Kidney epithelial cell (primary cell): ENCODE data around the gene ST3GAL5. TPM values are rescaled to one million over a fixed set of nuclear protein-coding genes. Genes with fewer than 3 reads are reported as not detected.
A peak's percentile ranks its signal among the peaks of the same experiment; 100 is the strongest.

Experiments
- DNase-seq: peaks from one replicate; pipeline ENCODE4 v3.0.0-alpha.2; 2010; ENCODE audit warnings: low read depth
- H3K27me3 ChIP-seq: 2 replicates; pipeline ENCODE4 v1.6.0; 2011; ENCODE audit warnings: low read length; ENCODE audit not compliant: control insufficient read depth, insufficient read depth
- H3K36me3 ChIP-seq: 2 replicates; pipeline ENCODE4 v1.5.1; 2011; ENCODE audit warnings: low read length; ENCODE audit not compliant: control insufficient read depth, insufficient read depth
- H3K4me3 ChIP-seq: 2 replicates; pipeline ENCODE4 v1.5.1; 2011; ENCODE audit warnings: low read depth, mild to moderate bottlenecking, control low read depth, low read length
- total RNA-seq: library from RNA; depleted of rRNA; stranded (reverse); fragments of >200 nt; gene quantifications from 2 replicates; pipeline ENCODE4 v1.2.3, GENCODE V29; 2015
- TF ChIP-seq, protein P1 (sequence below): IDR thresholded peaks from 2 replicates; pipeline ENCODE4 v1.5.1; 2011; ENCODE audit warnings: mild to moderate bottlenecking, moderate library complexity, low read length, control low read depth, inconsistent platforms; ENCODE audit not compliant: insufficient read depth, poor library complexity, severe bottlenecking

The ST3GAL5 gene
- total RNA-seq, 1 donor from 2014 or later = 3.0 TPM

DNA sequence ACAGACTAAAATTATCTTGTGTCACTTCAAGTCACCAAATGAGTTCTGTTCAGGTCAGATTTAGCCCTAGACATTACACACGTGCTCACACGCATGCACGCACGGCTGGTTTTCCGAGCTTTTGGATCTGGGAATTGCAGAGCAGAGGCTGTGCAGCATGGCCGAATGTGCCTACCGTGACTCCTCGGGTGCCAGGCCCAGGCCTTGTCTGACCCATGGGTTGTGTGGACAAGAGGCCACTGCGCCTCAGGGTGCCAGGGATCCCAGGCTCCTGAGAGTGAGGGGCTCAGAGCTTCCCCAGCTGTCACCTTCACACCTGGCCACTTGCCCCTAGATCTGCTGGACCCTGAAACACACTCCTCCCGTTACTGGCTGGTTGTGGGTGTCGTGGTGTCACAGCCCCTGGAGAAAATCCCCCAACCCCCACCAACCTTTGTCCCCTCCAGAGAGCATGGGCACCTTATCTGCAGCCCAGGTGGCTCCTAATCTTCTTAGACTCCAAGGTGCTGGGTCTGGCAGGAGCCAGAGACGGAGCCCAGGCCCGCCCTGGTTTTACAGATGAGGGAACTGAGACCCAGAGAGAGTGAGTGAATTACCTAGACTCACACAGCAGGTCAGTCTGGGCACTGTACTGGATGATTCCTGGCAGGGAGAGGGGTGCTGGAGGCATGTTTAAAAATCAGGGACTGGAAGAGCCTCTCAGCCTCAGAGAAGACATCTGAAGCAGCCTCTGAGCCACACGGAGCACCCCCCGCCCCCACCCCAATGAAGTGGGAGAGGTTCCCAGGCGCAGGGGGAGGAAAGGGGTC, 78.2 kb downstream of the ST3GAL5 start:
- DNase-seq = no peak
- H3K4me3 ChIP-seq = no peak overlapping the region
- TF ChIP-seq, protein P1, sequence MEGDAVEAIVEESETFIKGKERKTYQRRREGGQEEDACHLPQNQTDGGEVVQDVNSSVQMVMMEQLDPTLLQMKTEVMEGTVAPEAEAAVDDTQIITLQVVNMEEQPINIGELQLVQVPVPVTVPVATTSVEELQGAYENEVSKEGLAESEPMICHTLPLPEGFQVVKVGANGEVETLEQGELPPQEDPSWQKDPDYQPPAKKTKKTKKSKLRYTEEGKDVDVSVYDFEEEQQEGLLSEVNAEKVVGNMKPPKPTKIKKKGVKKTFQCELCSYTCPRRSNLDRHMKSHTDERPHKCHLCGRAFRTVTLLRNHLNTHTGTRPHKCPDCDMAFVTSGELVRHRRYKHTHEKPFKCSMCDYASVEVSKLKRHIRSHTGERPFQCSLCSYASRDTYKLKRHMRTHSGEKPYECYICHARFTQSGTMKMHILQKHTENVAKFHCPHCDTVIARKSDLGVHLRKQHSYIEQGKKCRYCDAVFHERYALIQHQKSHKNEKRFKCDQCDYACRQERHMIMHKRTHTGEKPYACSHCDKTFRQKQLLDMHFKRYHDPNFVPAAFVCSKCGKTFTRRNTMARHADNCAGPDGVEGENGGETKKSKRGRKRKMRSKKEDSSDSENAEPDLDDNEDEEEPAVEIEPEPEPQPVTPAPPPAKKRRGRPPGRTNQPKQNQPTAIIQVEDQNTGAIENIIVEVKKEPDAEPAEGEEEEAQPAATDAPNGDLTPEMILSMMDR = no peak
- H3K36me3 ChIP-seq = no peaks in the 10 kb centered on the region
- H3K27me3 ChIP-seq = peaks cover 3% of the 10 kb centered on the region

DNA sequence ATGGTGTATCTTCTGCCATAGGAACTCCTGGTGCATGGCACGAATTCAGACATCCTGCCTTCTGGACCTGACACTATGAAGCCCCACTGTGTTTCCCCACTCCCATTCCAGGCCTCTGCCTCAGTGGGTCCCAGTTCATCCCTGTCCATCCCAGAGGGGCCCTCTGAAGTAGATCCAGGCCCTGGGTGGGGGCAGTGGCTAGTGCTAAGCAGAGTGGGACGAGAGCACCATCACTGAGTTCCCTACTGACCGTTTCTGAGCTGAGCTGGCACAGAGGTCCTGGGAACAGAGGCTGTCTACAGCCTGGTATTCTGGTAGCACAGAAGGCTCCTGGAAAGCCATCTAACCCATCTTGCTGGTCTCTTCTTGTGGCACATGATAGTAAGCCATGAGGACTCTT, 81.0 kb downstream of the ST3GAL5 start:
- no peak overlapping the region for H3K4me3 ChIP-seq
- no peaks in the 10 kb centered on the region for H3K27me3 ChIP-seq
- TF ChIP-seq, protein P1 = no peak
- DNase-seq = no peak
- H3K36me3 ChIP-seq = no peaks in the 10 kb centered on the region

DNA sequence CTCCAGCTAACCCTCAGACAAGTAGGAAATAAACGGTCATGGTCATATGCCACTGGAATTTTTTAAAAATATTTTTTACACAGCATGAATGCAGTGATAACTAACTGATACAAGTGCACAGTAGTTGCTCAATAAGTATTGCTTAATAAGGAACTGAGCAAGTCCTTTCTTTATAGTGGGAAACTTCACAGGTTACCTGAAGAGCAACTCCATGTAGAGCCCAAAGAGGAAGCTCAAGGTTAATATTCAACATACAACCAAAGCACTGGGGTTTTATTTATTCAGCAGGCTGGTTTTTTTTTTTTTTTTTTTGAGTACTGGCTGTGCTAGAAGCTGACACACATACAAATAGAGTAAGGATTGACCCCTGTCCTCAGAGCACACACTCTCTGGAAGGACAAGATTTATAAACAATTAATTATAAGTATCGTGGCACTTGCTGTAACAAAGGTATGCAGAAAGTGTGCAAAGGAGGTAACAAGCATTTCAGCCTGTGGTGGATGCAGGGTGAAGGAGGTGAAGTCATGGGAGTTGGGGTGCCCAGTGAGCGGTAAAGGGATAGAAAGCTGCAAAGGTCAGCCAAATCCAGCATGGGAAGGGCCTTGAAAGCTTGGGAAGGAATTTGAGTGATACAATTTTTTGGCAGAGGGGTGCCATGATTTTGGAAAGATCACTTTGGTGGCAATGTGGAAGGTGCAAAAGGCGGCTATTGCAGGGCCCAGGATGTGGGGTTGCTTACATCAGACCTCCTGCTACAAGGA, 82.3 kb downstream of the ST3GAL5 start:
- Histone ChIP-seq H3K36me3 (no peaks in the 10 kb centered on the region), H3K27me3 (no peaks in the 10 kb centered on the region), H3K4me3 (no peak overlapping the region)
- TF ChIP-seq, protein P1 = no peak
- peak; percentile 39 for DNase-seq

DNA sequence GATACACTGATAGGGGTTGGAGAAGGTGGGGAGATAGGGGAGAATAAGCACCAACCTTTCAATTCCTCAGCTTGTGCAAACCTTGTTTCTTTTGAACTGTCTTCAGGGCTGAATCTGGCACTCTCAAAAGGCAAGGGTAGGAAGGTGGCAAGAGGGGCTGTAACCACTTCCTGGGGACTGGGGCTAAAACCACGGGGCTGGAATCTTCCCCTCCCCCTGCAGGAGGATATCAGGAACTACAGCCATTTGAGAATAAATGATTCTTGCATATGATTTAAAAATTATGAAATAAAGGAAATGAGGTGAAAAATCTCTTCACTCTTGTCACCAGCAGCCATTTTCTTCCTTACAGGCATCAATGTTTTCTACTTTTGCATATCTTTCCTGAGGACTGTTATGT, 84.2 kb downstream of the ST3GAL5 start:
- Histone ChIP-seq H3K36me3 (no peaks in the 10 kb centered on the region), H3K27me3 (no peaks in the 10 kb centered on the region), H3K4me3 (no peak overlapping the region)
- no peak for DNase-seq
- TF ChIP-seq, protein P1 = peak; percentile 53

DNA sequence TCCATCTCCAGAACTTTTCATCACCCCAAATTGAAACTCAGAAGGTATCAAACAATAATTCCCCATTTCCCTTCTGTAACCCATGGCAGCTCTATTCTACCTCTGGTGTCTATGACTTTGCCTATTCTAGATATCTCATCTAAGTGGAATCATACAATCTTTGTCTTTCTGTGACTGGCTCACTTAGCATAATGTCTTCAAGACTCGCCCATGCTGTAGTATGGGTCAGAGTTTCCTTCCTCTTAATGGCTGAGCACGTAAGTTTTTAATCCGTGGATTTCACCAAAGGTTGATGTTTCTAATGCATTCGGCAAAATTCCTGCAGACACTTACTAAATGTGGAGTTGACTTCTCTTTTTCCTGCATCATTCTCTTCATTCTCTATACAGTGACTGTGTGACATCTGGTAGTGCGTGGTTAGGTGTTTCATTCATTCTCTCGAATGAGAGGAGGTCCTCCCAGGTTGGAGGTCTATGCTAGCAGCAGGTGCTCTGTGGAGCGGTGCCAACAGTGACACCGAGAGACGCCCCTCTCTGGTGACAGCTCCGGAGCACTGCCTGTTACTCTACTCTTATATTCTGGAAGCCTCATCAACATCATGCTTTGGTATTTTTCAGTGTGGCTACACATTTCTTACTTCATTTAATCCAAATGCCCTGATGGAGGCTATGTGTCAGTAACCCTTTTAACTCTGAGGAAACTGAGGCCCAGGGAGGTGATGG, 84.9 kb downstream of the ST3GAL5 start:
- no peaks in the 10 kb centered on the region for H3K36me3 ChIP-seq
- no peak for DNase-seq
- no peak overlapping the region for H3K4me3 ChIP-seq
- TF ChIP-seq, protein P1 = no peak
- H3K27me3 ChIP-seq = no peaks in the 10 kb centered on the region
